Neural cell (in vitro differentiated cells): ENCODE measurements around the gene SLC35A2. TPM values are rescaled to one million over a fixed set of nuclear protein-coding genes. Genes with fewer than 3 reads are reported as not detected.
A peak's percentile ranks its signal among the peaks of the same experiment; 100 is the strongest.

Experiments used
- H2AFZ ChIP-seq: fragments of 200-600, 300-800 bp; sonication (generic), shearing (Covaris generic); 2 replicates; pipeline ENCODE4 v1.6.0; 2014; ENCODE audit warnings: low read depth, mild to moderate bottlenecking, antibody characterized with exemption, low read length, moderate library complexity
- H3F3A ChIP-seq: fragments of 200-600 bp; shearing (Covaris generic); 2 replicates; pipeline ENCODE4 v1.6.1; 2016; ENCODE audit warnings: mild to moderate bottlenecking, moderate library complexity, mixed read lengths, antibody characterized with exemption, low read length; ENCODE audit not compliant: insufficient read depth, poor library complexity, severe bottlenecking
- H3K27ac ChIP-seq: fragments of 200-600, 300-800 bp; sonication (generic), shearing (Covaris generic); 2 replicates; pipeline ENCODE4 v1.5.1; 2014; ENCODE audit warnings: mild to moderate bottlenecking, low read length, moderate library complexity
- H3K27me3 ChIP-seq: fragments of 300-800, 200-600 bp; sonication (generic), shearing (Covaris generic); 2 replicates; pipeline ENCODE4 v1.6.0; 2014; ENCODE audit warnings: mild to moderate bottlenecking, low read depth, low read length, moderate library complexity; ENCODE audit not compliant: insufficient read depth
- H3K36me3 ChIP-seq: fragments of 300-800, 200-600 bp; sonication (generic), shearing (Covaris generic); 2 replicates; pipeline ENCODE4 v1.5.1; 2014; ENCODE audit warnings: mild to moderate bottlenecking, antibody characterized with exemption, low read length, moderate library complexity; ENCODE audit not compliant: insufficient read depth
- H3K4me2 ChIP-seq: fragments of 300-800, 200-600 bp; sonication (generic), shearing (Covaris generic); 2 replicates; pipeline ENCODE4 v1.6.0; 2014; ENCODE audit warnings: mild to moderate bottlenecking, low read length
- H3K4me3 ChIP-seq: fragments of 300-800, 200-600 bp; sonication (generic), shearing (Covaris generic); 2 replicates; pipeline ENCODE4 v1.5.1; 2014; ENCODE audit warnings: mild to moderate bottlenecking, low read length, moderate library complexity
- H3K79me2 ChIP-seq: fragments of 200-600 bp; shearing (Covaris generic); replicated peaks from 2 replicates; pipeline ENCODE4 v1.6.0; 2014; ENCODE audit warnings: mild to moderate bottlenecking, low read length, moderate library complexity; ENCODE audit not compliant: insufficient read depth
- H3K9ac ChIP-seq: fragments of 300-800, 200-600 bp; sonication (generic), shearing (Covaris generic); 2 replicates; pipeline ENCODE4 v1.6.1; 2016; ENCODE audit warnings: mild to moderate bottlenecking, low read length, mixed read lengths
- H3K9me2 ChIP-seq: fragments of 200-600 bp; shearing (Covaris generic); 2 replicates; pipeline ENCODE4 v1.6.1; 2016; ENCODE audit warnings: mild to moderate bottlenecking, low read length, mixed read lengths; ENCODE audit not compliant: insufficient read depth
- H3K9me3 ChIP-seq: fragments of 200-600, 300-800 bp; sonication (generic), shearing (Covaris generic); 2 replicates; pipeline ENCODE4 v1.6.1; 2016; ENCODE audit warnings: mild to moderate bottlenecking, mixed run types, low read length, moderate library complexity, mixed read lengths
- H4K20me1 ChIP-seq: fragments of 200-600 bp; shearing (Covaris generic); 2 replicates; pipeline ENCODE4 v1.6.1; 2016; ENCODE audit warnings: mild to moderate bottlenecking, mixed run types; ENCODE audit not compliant: insufficient read depth
- EP300 ChIP-seq: fragments of 450-650 bp; conservative IDR thresholded peaks from 2 replicates; pipeline ENCODE4 v1.6.1; 2014; ENCODE audit warnings: antibody characterized with exemption, mild to moderate bottlenecking, moderate library complexity; ENCODE audit not compliant: poor library complexity, severe bottlenecking
- EZH2 ChIP-seq: fragments of 200-600, 300-800 bp; shearing (Covaris generic), sonication (generic); IDR thresholded peaks from 2 replicates; pipeline ENCODE4 v1.6.1; 2014; ENCODE audit warnings: antibody characterized with exemption, low read length, borderline replicate concordance, mild to moderate bottlenecking; ENCODE audit not compliant: insufficient read depth, poor library complexity, severe bottlenecking
- MXI1 ChIP-seq: fragments of 450-650 bp; conservative IDR thresholded peaks from 2 replicates; pipeline ENCODE4 v1.6.1; 2014; ENCODE audit warnings: antibody characterized with exemption, mild to moderate bottlenecking; ENCODE audit not compliant: poor library complexity, severe bottlenecking
- POLR2AphosphoS5 ChIP-seq: IDR thresholded peaks from 2 replicates; pipeline ENCODE4 v1.6.1; 2012
- RAD21 ChIP-seq: fragments of 450-650 bp; conservative IDR thresholded peaks from 2 replicates; pipeline ENCODE4 v1.6.1; 2014; ENCODE audit warnings: antibody characterized with exemption, mild to moderate bottlenecking, moderate library complexity
- SMC3 ChIP-seq: fragments of 450-650 bp; conservative IDR thresholded peaks from 2 replicates; pipeline ENCODE4 v1.6.1; 2014; ENCODE audit warnings: antibody characterized with exemption, mild to moderate bottlenecking, moderate library complexity; ENCODE audit not compliant: poor library complexity
- TAF1 ChIP-seq: IDR thresholded peaks from 2 replicates; pipeline ENCODE4 v1.6.1; 2012; ENCODE audit warnings: low read depth
- polyA plus RNA-seq: library from polyadenylated mRNA; depleted of rRNA; stranded (reverse); fragments of >200 nt; gene quantifications from 2 replicates; pipeline ENCODE4 v1.2.3, GENCODE V29; 2014
- TF ChIP-seq, protein P1 (sequence below): fragments of 450-650 bp; IDR thresholded peaks from 2 replicates; pipeline ENCODE4 v1.5.1; 2014; ENCODE audit warnings: antibody characterized with exemption, mild to moderate bottlenecking, moderate library complexity; ENCODE audit not compliant: poor library complexity, severe bottlenecking
- TF ChIP-seq, protein P2 (sequence below): IDR thresholded peaks from 2 replicates; pipeline ENCODE4 v1.6.1; 2012; ENCODE audit warnings: borderline replicate concordance

SLC35A2 gene
- polyA plus RNA-seq, 1 donor from 2014 or later: 20.7 TPM

DNA sequence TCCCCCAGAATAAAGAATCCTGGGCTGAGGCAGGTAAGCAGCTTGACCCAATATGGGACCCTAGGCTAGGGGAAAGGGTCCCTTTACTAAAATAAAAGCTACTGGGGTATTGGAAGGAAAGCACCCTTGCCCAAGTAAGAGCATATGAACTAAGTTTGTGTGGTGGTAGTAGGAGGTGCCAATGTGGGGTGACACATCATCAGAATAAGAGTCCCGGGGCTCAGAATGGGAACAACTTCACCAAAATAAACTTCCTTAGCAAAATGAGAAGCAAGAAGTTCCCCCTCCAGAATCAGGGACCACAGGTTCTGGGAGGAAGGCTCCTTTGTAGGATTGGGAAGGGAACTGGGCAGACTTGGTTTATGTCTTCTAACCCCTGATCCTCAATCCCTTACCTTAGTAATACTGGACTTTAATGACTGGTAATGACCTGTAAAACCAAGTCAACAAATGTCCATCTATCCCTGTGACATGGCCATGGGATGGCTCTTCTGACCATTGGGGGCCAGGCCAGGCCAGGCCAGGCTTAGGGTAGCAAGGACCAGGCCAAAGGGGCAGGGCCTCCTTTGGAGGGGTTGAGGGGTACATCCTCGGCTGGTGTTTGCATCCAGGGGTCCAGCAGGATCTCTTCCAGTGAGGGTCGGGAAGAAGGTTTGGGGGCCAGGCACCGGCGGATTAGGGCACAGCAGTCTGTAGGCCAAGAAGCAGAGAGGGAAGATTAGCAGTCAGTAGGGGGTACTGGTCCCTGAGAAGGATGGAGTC, 2.3 kb upstream of the SLC35A2 start:
- H3F3A ChIP-seq: no peaks in the 10 kb centered on the region
- H3K4me2 ChIP-seq: no peak overlapping the region
- no peaks in the 10 kb centered on the region for H3K27me3 ChIP-seq
- H3K36me3 ChIP-seq: no peaks in the 10 kb centered on the region
- H4K20me1 ChIP-seq: no peaks in the 10 kb centered on the region
- H3K79me2 ChIP-seq: peaks cover 9% of the 10 kb centered on the region
- TF ChIP-seq RAD21: no peak
- no peaks in the 10 kb centered on the region for H3K9me2 ChIP-seq
- no peak overlapping the region for H3K9ac ChIP-seq
- H3K4me3 ChIP-seq: no peak overlapping the region
- H3K9me3 ChIP-seq: no peaks in the 10 kb centered on the region
- H2AFZ ChIP-seq: no peak overlapping the region
- H3K27ac ChIP-seq: no peak overlapping the region

DNA sequence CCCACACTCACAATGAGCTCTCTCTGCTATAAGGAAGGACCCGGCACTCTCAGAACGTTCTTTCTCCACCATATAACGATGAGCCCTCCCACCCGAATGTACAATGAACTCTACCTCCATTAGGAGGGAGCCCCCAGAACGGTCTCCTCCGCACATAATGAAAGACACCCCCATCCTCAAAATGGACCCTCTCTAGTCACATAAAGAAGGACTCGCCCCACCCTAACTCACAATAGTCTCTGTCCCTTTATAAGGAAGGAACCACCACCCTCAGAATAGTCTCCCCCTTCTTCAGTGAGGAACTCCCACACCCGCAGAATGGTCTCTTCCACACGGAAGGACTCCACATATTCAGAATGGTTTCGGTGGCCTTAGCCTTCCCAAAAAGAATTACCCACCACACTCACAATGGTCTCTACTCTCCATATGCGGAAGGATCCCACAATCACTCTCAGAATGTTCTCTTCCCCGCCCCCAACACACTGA, 477 bp downstream of the SLC35A2 start:
- Histone ChIP-seq H3K27ac (peak overlapping the region; percentile 91), H3K9ac (peak overlapping the region; percentile 78)
- TF ChIP-seq MXI1 (no peak), RAD21 (no peak), TAF1 (no peak), SMC3 (no peak), POLR2AphosphoS5 (no peak), EP300 (no peak), EZH2 (no peak)
- TF ChIP-seq, protein P1, sequence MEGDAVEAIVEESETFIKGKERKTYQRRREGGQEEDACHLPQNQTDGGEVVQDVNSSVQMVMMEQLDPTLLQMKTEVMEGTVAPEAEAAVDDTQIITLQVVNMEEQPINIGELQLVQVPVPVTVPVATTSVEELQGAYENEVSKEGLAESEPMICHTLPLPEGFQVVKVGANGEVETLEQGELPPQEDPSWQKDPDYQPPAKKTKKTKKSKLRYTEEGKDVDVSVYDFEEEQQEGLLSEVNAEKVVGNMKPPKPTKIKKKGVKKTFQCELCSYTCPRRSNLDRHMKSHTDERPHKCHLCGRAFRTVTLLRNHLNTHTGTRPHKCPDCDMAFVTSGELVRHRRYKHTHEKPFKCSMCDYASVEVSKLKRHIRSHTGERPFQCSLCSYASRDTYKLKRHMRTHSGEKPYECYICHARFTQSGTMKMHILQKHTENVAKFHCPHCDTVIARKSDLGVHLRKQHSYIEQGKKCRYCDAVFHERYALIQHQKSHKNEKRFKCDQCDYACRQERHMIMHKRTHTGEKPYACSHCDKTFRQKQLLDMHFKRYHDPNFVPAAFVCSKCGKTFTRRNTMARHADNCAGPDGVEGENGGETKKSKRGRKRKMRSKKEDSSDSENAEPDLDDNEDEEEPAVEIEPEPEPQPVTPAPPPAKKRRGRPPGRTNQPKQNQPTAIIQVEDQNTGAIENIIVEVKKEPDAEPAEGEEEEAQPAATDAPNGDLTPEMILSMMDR: no peak
- TF ChIP-seq, protein P2, sequence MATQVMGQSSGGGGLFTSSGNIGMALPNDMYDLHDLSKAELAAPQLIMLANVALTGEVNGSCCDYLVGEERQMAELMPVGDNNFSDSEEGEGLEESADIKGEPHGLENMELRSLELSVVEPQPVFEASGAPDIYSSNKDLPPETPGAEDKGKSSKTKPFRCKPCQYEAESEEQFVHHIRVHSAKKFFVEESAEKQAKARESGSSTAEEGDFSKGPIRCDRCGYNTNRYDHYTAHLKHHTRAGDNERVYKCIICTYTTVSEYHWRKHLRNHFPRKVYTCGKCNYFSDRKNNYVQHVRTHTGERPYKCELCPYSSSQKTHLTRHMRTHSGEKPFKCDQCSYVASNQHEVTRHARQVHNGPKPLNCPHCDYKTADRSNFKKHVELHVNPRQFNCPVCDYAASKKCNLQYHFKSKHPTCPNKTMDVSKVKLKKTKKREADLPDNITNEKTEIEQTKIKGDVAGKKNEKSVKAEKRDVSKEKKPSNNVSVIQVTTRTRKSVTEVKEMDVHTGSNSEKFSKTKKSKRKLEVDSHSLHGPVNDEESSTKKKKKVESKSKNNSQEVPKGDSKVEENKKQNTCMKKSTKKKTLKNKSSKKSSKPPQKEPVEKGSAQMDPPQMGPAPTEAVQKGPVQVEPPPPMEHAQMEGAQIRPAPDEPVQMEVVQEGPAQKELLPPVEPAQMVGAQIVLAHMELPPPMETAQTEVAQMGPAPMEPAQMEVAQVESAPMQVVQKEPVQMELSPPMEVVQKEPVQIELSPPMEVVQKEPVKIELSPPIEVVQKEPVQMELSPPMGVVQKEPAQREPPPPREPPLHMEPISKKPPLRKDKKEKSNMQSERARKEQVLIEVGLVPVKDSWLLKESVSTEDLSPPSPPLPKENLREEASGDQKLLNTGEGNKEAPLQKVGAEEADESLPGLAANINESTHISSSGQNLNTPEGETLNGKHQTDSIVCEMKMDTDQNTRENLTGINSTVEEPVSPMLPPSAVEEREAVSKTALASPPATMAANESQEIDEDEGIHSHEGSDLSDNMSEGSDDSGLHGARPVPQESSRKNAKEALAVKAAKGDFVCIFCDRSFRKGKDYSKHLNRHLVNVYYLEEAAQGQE: no peak

More for the DNA sequence above, 477 bp downstream of the SLC35A2 start:
- Histone ChIP-seq H2AFZ (no peak overlapping the region), H3K9me2 (no peaks in the 10 kb centered on the region), H3K27me3 (no peaks in the 10 kb centered on the region), H3K9me3 (no peaks in the 10 kb centered on the region), H4K20me1 (no peaks in the 10 kb centered on the region), H3K79me2 (peaks cover 9% of the 10 kb centered on the region), H3K4me3 (peak overlapping the region; percentile 83), H3K4me2 (peak overlapping the region; percentile 39), H3K36me3 (no peaks in the 10 kb centered on the region), H3F3A (no peaks in the 10 kb centered on the region)
